ENCODE data around the gene SH2D3A. TPM values are rescaled to one million over a fixed set of nuclear protein-coding genes. Genes with fewer than 3 reads are reported as not detected.

SH2D3A gene
- total and polyA plus RNA-seq, 2 of the 8 experiments (the other 6 are each of a cell fraction or from before 2014, with no cell fraction given), result 14.5 to 22.1 TPM

DNA sequence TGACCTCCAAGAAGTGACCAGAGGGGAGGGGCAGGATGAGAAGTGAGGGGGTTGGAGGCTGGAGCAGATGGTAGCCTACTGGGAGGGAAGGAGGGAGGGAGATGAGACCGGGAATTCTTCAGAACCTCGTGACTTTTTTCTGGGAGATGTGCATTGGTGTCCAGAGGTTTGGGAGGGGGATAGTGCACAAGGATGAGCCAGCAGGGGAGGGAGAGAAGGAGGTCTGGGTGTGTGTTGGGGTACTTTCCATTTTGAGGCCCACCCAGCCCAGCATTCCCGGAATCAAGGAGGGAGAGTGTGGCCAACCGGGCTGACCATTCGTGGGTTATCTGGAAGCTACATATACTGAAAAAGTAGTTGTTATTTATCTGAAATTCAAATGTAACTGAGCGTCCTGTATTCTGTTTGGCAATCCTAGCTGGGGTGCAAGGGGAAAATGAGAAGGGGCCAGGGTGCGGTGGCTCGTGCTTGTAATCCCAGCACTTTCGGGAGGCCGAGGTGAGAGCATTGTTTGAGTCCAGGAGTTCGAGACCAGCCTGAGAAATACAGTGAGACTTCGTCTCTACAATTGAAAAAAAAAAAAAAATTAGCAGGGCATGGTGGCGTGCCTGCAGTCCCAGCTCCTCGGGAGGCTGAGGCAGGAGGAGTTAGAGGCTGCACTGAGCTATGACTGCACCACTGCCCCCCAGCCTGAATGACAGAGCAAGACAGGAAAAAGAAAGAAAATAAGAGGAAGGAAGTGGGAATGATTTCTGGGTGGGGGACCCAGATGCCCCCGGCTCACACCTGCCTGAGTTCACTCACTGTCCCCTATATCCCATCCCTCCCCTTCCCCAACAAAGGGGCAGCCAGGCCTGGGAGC, 42.4 kb downstream of the SH2D3A start:
- Histone ChIP-seq H3K79me1 (ENCODE audit: low read depth, low read length) (no peaks in the 10 kb centered on the region), H4K8ac (ENCODE audit: extremely low read depth, insufficient read depth, low read length) (no peak overlapping the region), H3K4ac (replicated peaks; ENCODE audit: insufficient read length, low read depth, low read length) (no peak overlapping the region), H2BK15ac (ENCODE audit: low read length) (no peak overlapping the region), H3K18ac (ENCODE audit: extremely low read depth, low read length) (no peak overlapping the region), H3K9me3 (ENCODE audit: insufficient read depth in 2 of 2, low read depth in 1 of 2, low read length in 1 of 2) (no peaks in the 10 kb centered on the region), H3K4me1 (replicated peaks in 1 of 4; ENCODE audit: control insufficient read depth in 3 of 4, insufficient read depth in 4 of 4, low read length in 3 of 4) (peaks cover 0 to 9% (median 5%) of the 10 kb centered on the region in 4 experiments; a peak in 5 of 7 replicates), H2BK12ac (ENCODE audit: low read depth, low read length) (0 out of 2 replicates have a peak overlapping the region, but pooled peaks have one; percentile 39), H3K56ac (replicated peaks; ENCODE audit: insufficient read length, low read depth, low read length) (no peak overlapping the region), H3K23ac (ENCODE audit: insufficient read length) (no peak overlapping the region), H2BK20ac (ENCODE audit: low read length) (no peak overlapping the region), H3K27me3 (replicated peaks in 1 of 4; ENCODE audit: control insufficient read depth in 3 of 4, extremely low read depth in 1 of 4, insufficient read depth in 3 of 4, low read length in 3 of 4) (no peaks in the 10 kb centered on the region), H4K20me1 (replicated peaks in 1 of 2; ENCODE audit: control insufficient read depth in 1 of 2, insufficient read depth in 2 of 2, low read length in 2 of 2) (no peaks in the 10 kb centered on the region), H3K9ac (replicated peaks in 1 of 4; ENCODE audit: extremely low read depth in 1 of 4, low read depth in 3 of 4, low read length in 3 of 4) (no peak overlapping the region), H3K79me2 (ENCODE audit: control insufficient read depth in 1 of 2, insufficient read depth in 2 of 2, low read length in 2 of 2) (no peaks in the 10 kb centered on the region), H3K36me3 (ENCODE audit: control insufficient read depth in 2 of 4, insufficient read depth in 4 of 4, low read length in 3 of 4) (no peaks in the 10 kb centered on the region), H2BK120ac (replicated peaks; ENCODE audit: low read depth, low read length) (no peak overlapping the region), H4K91ac (replicated peaks; ENCODE audit: insufficient read length, low read length) (no peak overlapping the region), H2BK5ac (ENCODE audit: low read depth, low read length) (no peak overlapping the region), H3K4me3 (ENCODE audit: extremely low read depth in 1 of 4, insufficient read depth in 2 of 4, low read depth in 3 of 4, low read length in 4 of 4) (no peak overlapping the region), H3K27ac (ENCODE audit: low read depth, low read length) (no peak overlapping the region), H2AK5ac (ENCODE audit: low read depth, low read length) (no peak overlapping the region), H3K14ac (ENCODE audit: insufficient read length) (no peak overlapping the region), H2AFZ (ENCODE audit: low read length) (no peak overlapping the region), H3K4me2 (ENCODE audit: insufficient read depth in 1 of 2, low read depth in 2 of 2, low read length in 2 of 2) (no peak overlapping the region), H3K23me2 (ENCODE audit: low read depth, low read length) (peaks cover under 1% of the 10 kb centered on the region; the same call in 1 of the 2 replicates), H4K5ac (ENCODE audit: insufficient read length, low read depth, low read length) (no peak overlapping the region)
- WGBS, 2 experiments (ENCODE audit: extremely low coverage in 1 of 2, insufficient coverage in 1 of 2, insufficient read length in 1 of 2, insufficient replicate concordance in 2 of 2, low coverage in 1 of 2, low lambda C conversion rate in 2 of 2, missing lambda C conversion rate in 1 of 2), result 83% methylated on average over 15 of the region's 15 CpGs; no CpG with 5 or more reads in 1 of the 2 experiments
- ChIA-PET POLR2A (ENCODE audit: partially characterized antibody) (interaction anchor here (0.7 to 3.6 kb wide), 6 partner anchors 9 to 194 kb away, joined by 3 to 14 read pairs (median 3); partner anchors contain the start of genes GPR108 and TNFSF9), CTCF (ENCODE audit: partially characterized antibody) (interaction anchor here (0.5 to 7.2 kb wide), 5 partner anchors 9 to 188 kb away, joined by 4 to 31 read pairs (median 5); partner anchors contain the start of gene GPR108)
- DNase-seq (ENCODE audit: low read depth in 1 of 2, low spot score in 2 of 2) (no peak), FAIRE-seq (no peak)
- TF ChIP-seq JUN (IDR thresholded peaks at IDR 0.05; ENCODE audit: low read depth, low read length) (no peak), POU5F1 (IDR thresholded peaks at IDR 0.05; ENCODE audit: low read depth, low read length) (no peak), TCF12 (IDR thresholded peaks at IDR 0.05; ENCODE audit: low read depth, low read length) (no peak), SRF (IDR thresholded peaks at IDR 0.05; ENCODE audit: low read depth, low read length) (no peak), CBX8 (IDR thresholded peaks at IDR 0.05; ENCODE audit: borderline replicate concordance, low read depth, low read length) (no peak), SIN3A (conservative IDR thresholded peaks at IDR 0.05 in 1 of 2, IDR thresholded peaks at IDR 0.05 in 1 of 2; ENCODE audit: low read depth in 1 of 2, low read length in 2 of 2) (no peak), BACH1 (IDR thresholded peaks at IDR 0.05; ENCODE audit: low read length) (no peak), EZH2 (IDR thresholded peaks at IDR 0.05; ENCODE audit: low read depth, low read length, severe bottlenecking) (no peak), BCL11A (IDR thresholded peaks at IDR 0.05; ENCODE audit: low read depth in 2 of 2, low read length in 2 of 2) (no peak), JUND (IDR thresholded peaks at IDR 0.05; ENCODE audit: low read length) (no peak)
- TF ChIP-seq, protein P1, sequence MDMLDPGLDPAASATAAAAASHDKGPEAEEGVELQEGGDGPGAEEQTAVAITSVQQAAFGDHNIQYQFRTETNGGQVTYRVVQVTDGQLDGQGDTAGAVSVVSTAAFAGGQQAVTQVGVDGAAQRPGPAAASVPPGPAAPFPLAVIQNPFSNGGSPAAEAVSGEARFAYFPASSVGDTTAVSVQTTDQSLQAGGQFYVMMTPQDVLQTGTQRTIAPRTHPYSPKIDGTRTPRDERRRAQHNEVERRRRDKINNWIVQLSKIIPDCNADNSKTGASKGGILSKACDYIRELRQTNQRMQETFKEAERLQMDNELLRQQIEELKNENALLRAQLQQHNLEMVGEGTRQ (IDR thresholded peaks at IDR 0.05; ENCODE audit: low read length), result no peak

All from H1 (cell line).